SK-N-SH (cell line): Measurements from ENCODE around the gene ADGRA1.

Experiments
- CHD2 ChIP-seq: fragments of 150-350 bp; IDR thresholded peaks from 2 replicates; pipeline ENCODE4 v1.6.1; 2018; ENCODE audit warnings: low read length; ENCODE audit not compliant: partially characterized antibody
- EZH2phosphoT487 ChIP-seq: fragments of 200-600 bp; sonication (generic); IDR thresholded peaks from 2 replicates; pipeline ENCODE4 v1.6.1; 2017; ENCODE audit warnings: low read depth, mixed run types, mild to moderate bottlenecking, antibody characterized with exemption, moderate library complexity, borderline replicate concordance
- JUND ChIP-seq: IDR thresholded peaks from 2 replicates; pipeline ENCODE4 v1.4.0; 2012
- MXI1 ChIP-seq: IDR thresholded peaks from 2 replicates; pipeline ENCODE4 v1.6.1; 2012; ENCODE audit warnings: mild to moderate bottlenecking, low read depth, low read length, improper control_type of control experiment
- NFIC ChIP-seq: IDR thresholded peaks from 2 replicates; pipeline ENCODE4 v1.4.0; 2012; ENCODE audit warnings: borderline replicate concordance
- RXRA ChIP-seq: IDR thresholded peaks from 2 replicates; pipeline ENCODE4 v1.4.0; 2012; ENCODE audit warnings: low read depth, mild to moderate bottlenecking, borderline replicate concordance
- TF ChIP-seq, protein P1 (sequence below): fragments of 200-600 bp; sonication (generic); IDR thresholded peaks from 2 replicates; pipeline ENCODE4 v1.6.1; 2017; ENCODE audit warnings: antibody characterized with exemption, mild to moderate bottlenecking, moderate library complexity

DNA sequence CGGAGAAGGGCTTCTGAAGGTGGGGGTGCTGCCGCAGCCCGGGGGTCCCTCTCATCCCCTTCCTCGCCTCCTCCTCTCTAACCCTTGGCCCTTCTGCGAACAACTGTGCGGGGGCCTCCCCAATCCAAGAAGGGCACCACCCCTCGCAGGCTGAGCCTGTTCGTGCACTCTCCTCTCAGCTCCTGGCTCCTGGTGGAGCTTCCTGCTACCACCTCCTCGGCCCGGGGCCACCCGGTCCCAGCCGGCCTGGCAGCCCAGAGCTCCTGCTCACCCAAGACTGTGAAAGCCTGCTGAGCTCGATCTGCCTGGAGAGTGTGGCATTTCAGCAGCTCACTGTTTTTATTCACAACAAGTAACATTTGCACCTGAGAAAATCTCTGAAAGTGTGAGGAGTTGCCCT, 2.4 kb downstream of the ADGRA1 start:
- TF ChIP-seq, protein P1, sequence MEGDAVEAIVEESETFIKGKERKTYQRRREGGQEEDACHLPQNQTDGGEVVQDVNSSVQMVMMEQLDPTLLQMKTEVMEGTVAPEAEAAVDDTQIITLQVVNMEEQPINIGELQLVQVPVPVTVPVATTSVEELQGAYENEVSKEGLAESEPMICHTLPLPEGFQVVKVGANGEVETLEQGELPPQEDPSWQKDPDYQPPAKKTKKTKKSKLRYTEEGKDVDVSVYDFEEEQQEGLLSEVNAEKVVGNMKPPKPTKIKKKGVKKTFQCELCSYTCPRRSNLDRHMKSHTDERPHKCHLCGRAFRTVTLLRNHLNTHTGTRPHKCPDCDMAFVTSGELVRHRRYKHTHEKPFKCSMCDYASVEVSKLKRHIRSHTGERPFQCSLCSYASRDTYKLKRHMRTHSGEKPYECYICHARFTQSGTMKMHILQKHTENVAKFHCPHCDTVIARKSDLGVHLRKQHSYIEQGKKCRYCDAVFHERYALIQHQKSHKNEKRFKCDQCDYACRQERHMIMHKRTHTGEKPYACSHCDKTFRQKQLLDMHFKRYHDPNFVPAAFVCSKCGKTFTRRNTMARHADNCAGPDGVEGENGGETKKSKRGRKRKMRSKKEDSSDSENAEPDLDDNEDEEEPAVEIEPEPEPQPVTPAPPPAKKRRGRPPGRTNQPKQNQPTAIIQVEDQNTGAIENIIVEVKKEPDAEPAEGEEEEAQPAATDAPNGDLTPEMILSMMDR = no peak
- TF ChIP-seq RXRA (no peak), JUND (no peak), MXI1 (no peak), EZH2phosphoT487 (no peak), CHD2 (no peak), NFIC (no peak)
